Mesenchymal stem cell (in vitro differentiated cells and primary cell): Measurements from ENCODE around the gene FKBP7.

Experiments
- DNase-seq: peaks from one replicate; pipeline ENCODE4 v3.0.0-alpha.2; 2013
- H2AFZ ChIP-seq: one replicate; pipeline ENCODE4 v1.6.1; 2013; ENCODE audit warnings: low read depth, mild to moderate bottlenecking, control low read depth, inconsistent platforms, low read length, moderate library complexity
- H2AK5ac ChIP-seq: 2 replicates; pipeline ENCODE4 v1.6.1; 2013; ENCODE audit warnings: low read length, moderate library complexity, mild to moderate bottlenecking, inconsistent platforms; ENCODE audit not compliant: severe bottlenecking
- H2BK120ac ChIP-seq: one replicate; pipeline ENCODE4 v1.6.1; 2013; ENCODE audit warnings: low read depth, mild to moderate bottlenecking, inconsistent platforms, low read length, moderate library complexity
- H2BK12ac ChIP-seq, 2 experiments: one replicate each; pipeline ENCODE4 v1.6.1; 2013; ENCODE audit warnings: inconsistent platforms in 2 of 2, low read length in 2 of 2, mild to moderate bottlenecking in 2 of 2, moderate library complexity in 2 of 2, control low read depth in 1 of 2
- H2BK15ac ChIP-seq: one replicate; pipeline ENCODE4 v1.6.1; 2013; ENCODE audit warnings: mild to moderate bottlenecking, low read depth, inconsistent platforms; ENCODE audit not compliant: poor library complexity, severe bottlenecking
- H2BK5ac ChIP-seq: 2 replicates; pipeline ENCODE4 v1.6.1; 2013; ENCODE audit warnings: low read depth, mild to moderate bottlenecking, low read length, control low read depth, inconsistent platforms; ENCODE audit not compliant: poor library complexity, severe bottlenecking
- H3K14ac ChIP-seq, 2 experiments: one replicate each; pipeline ENCODE4 v1.6.1; 2013; ENCODE audit warnings: inconsistent platforms in 2 of 2, low read length in 2 of 2, control low read depth in 1 of 2, mild to moderate bottlenecking in 1 of 2, moderate library complexity in 1 of 2
- H3K18ac ChIP-seq, 2 experiments: one replicate each; pipeline ENCODE4 v1.6.1; 2013; ENCODE audit warnings: inconsistent platforms in 2 of 2, low read length in 2 of 2, control low read depth in 1 of 2, low read depth in 1 of 2, mild to moderate bottlenecking in 1 of 2
- H3K23ac ChIP-seq, 2 experiments: one replicate each; pipeline ENCODE4 v1.6.1; 2013; ENCODE audit warnings: inconsistent platforms in 2 of 2, low read length in 2 of 2, mild to moderate bottlenecking in 2 of 2, moderate library complexity in 2 of 2, control low read depth in 1 of 2
- H3K27ac ChIP-seq: 2 replicates; pipeline ENCODE4 v1.5.1; 2013; ENCODE audit warnings: mild to moderate bottlenecking, moderate library complexity, low read length, control low read depth, inconsistent platforms; ENCODE audit not compliant: poor library complexity, severe bottlenecking
- H3K27me3 ChIP-seq, 2 experiments: 2 replicates each; pipeline versions ENCODE4 v1.6.1 to v1.7.0; 2013; ENCODE audit warnings: low read length in 2 of 2, mild to moderate bottlenecking in 2 of 2, moderate library complexity in 2 of 2, control low read depth in 1 of 2, inconsistent platforms in 1 of 2; ENCODE audit not compliant: control insufficient read depth in 1 of 2, insufficient read depth in 1 of 2
- H3K36me3 ChIP-seq, 2 experiments: 2 replicates each; pipeline versions ENCODE4 v1.6.1 to v1.7.0; 2013; ENCODE audit warnings: low read length in 2 of 2, control low read depth in 1 of 2, inconsistent platforms in 1 of 2, low read depth in 1 of 2, mild to moderate bottlenecking in 1 of 2; ENCODE audit not compliant: insufficient read depth in 2 of 2, control insufficient read depth in 1 of 2
- H3K4ac ChIP-seq, 2 experiments: one replicate each; pipeline ENCODE4 v1.6.1; 2013; ENCODE audit warnings: inconsistent platforms in 2 of 2, low read length in 2 of 2, mild to moderate bottlenecking in 2 of 2, moderate library complexity in 2 of 2, control low read depth in 1 of 2, low read depth in 1 of 2
- H3K4me1 ChIP-seq: 2 replicates; pipeline ENCODE4 v1.6.1; 2013; ENCODE audit warnings: low read depth, low read length, control low read depth; ENCODE audit not compliant: control insufficient read depth, insufficient read depth
- H3K4me2 ChIP-seq: 2 replicates; pipeline ENCODE4 v1.6.1; 2013; ENCODE audit warnings: low read length, mild to moderate bottlenecking, inconsistent platforms; ENCODE audit not compliant: poor library complexity, severe bottlenecking
- H3K4me3 ChIP-seq, 2 experiments: 2 replicates each; pipeline versions ENCODE4 v1.5.1 to v1.7.0; 2013; ENCODE audit warnings: low read length in 2 of 2, mild to moderate bottlenecking in 2 of 2, control low read depth in 1 of 2, low read depth in 1 of 2; ENCODE audit not compliant: insufficient read depth in 1 of 2
- H3K79me1 ChIP-seq: replicated peaks from 2 replicates; pipeline ENCODE4 v1.6.1; 2013; ENCODE audit warnings: mild to moderate bottlenecking, control low read depth, low read length, inconsistent platforms; ENCODE audit not compliant: poor library complexity, severe bottlenecking
- H3K9ac ChIP-seq: 2 replicates; pipeline ENCODE4 v1.7.0; 2013; ENCODE audit warnings: mild to moderate bottlenecking, low read length, moderate library complexity
- H3K9me3 ChIP-seq: 2 replicates; pipeline ENCODE4 v1.7.0; 2013; ENCODE audit warnings: mild to moderate bottlenecking, low read length; ENCODE audit not compliant: control insufficient read depth
- H4K8ac ChIP-seq: one replicate; pipeline ENCODE4 v1.6.1; 2013; ENCODE audit warnings: inconsistent platforms, mild to moderate bottlenecking, low read length, moderate library complexity
- H4K91ac ChIP-seq: one replicate; pipeline ENCODE4 v1.6.1; 2013; ENCODE audit warnings: mild to moderate bottlenecking, low read length, inconsistent platforms
- WGBS: methylation state at CpG from one replicate; pipeline ENCODE4 v1.1.7; 2013; ENCODE audit warnings: mixed read lengths; 5-methylcytosine and 5-hydroxymethylcytosine counted together

Gene FKBP7

DNA sequence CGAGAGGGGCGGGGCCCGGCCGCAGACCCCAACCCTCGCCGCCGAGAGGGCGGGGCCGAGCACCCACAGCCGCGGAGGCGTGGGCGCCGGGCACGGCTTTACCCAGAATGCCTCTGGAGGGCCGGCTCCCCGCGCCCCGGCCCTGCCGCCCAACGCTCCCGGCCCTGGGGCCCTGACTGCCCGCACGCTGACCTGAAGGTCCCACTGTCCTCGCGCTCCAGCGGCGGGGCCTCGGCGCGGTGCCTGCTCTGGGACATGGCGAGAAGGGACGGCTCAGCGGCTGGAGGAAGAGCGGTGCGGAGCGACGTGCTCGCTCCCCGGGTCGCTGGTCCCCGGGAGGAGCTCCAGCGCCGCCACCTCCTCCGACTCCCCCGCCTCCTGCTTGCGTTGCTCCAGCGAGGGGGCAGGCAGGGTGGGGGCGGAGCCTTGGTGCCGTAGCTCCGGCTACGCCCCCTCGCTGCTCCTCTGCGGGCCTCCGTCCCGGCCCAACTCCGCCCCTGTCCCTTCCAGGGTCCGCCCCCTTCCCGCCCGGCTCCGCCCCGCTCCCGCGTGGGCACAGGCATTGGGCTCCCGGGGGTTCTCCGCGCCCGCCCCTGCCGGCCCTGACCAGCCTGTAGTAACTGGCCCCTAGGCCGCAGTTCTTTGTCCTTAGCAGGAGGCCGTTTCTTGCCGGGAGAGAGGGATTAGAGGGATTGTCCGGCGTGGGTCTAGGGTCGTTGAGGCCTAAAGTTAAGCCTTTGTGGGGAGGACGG, 27.4 kb downstream of the FKBP7 start, which contains the start of the genes PJVK and PRKRA:
PJVK (plus strand) TSS at position 605 of the 752 bp plus-strand sequence. CDS start 2,032 bp downstream, outside the sequence.
PRKRA (minus strand) TSS at position 402 of the 752 bp plus-strand sequence; CDS start at position 257, 145 bp downstream.
- H3K18ac ChIP-seq, result peak within 1 kb of the TSS; percentile 87 to 100
- peak within 1 kb of the TSS; percentile 98 for H2AFZ ChIP-seq
- H3K9ac ChIP-seq, result peak within 1 kb of the TSS; percentile 99
- peak within 1 kb of the TSS; percentile 71 for H2BK120ac ChIP-seq
- peak within 1 kb of the TSS in 1 of 2 experiments; percentile 89 for H3K23ac ChIP-seq
- peak within 1 kb of the TSS; percentile 84 to 96 for H3K4me3 ChIP-seq
- H4K8ac ChIP-seq, result peak within 1 kb of the TSS; percentile 98
- peaks cover 8 to 26% of the 10 kb centered on the region in 2 experiments for H3K36me3 ChIP-seq
- peak within 1 kb of the TSS in 1 of 2 experiments; percentile 100 for H3K14ac ChIP-seq
- 1% methylated on average over 68 of the region's 76 CpGs for WGBS
- peak; percentile 97 for DNase-seq
- peak within 1 kb of the TSS; percentile 85 for H3K4me2 ChIP-seq
- peak within 1 kb of the TSS; percentile 98 for H2BK5ac ChIP-seq
- H2BK15ac ChIP-seq, result peak within 1 kb of the TSS; percentile 98
- H3K79me1 ChIP-seq, result peaks cover 22% of the 10 kb centered on the region
- H2BK12ac ChIP-seq, result peak within 1 kb of the TSS; percentile 44 to 95
- peaks cover 7% of the 10 kb centered on the region for H3K4me1 ChIP-seq
- H3K27ac ChIP-seq, result peak within 1 kb of the TSS; percentile 85
- no peaks in the 10 kb centered on the region for H3K9me3 ChIP-seq
- H2AK5ac ChIP-seq, result peak within 1 kb of the TSS; percentile 91
- peak within 1 kb of the TSS; percentile 92 for H4K91ac ChIP-seq
- no peaks in the 10 kb centered on the region for H3K27me3 ChIP-seq
- H3K4ac ChIP-seq, result peak within 1 kb of the TSS; percentile 90 to 98

DNA sequence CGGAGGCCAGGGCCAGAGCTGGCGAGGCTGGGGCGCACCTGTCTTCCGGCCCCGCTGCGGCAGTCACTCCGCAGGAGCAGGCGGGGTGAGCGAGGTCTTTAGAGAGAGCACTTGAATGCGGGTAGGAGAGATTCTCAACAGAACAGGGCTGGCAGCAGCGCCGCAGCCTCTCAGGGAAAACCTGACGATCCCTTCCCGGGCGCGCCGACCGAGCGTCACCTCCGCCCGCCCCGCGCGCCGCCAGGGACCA, 28.0 kb downstream of the FKBP7 start:
- Histone ChIP-seq H4K91ac (no peak overlapping the region), H3K4me2 (peak overlapping the region; percentile 85), H3K9me3 (no peaks in the 10 kb centered on the region), H3K4ac (peak overlapping the region in 1 of 2 experiments; percentile 91), H3K36me3 (peaks cover 13 to 29% of the 10 kb centered on the region in 2 experiments), H3K18ac (peak overlapping the region; percentile 87 to 100), H2BK12ac (peak overlapping the region in 1 of 2 experiments; percentile 7), H2BK120ac (peak overlapping the region; percentile 39), H3K27me3 (no peaks in the 10 kb centered on the region), H2BK5ac (no peak overlapping the region), H3K79me1 (peaks cover 24% of the 10 kb centered on the region), H3K4me1 (peaks cover 7% of the 10 kb centered on the region), H2BK15ac (no peak overlapping the region), H3K4me3 (peak overlapping the region; percentile 84 to 96), H4K8ac (peak overlapping the region; percentile 77), H2AFZ (peak overlapping the region; percentile 88), H3K23ac (no peak overlapping the region), H3K9ac (peak overlapping the region; percentile 99), H2AK5ac (no peak overlapping the region), H3K14ac (peak overlapping the region in 1 of 2 experiments; percentile 98), H3K27ac (no peak overlapping the region)
- 0% methylated on average over 17 of the region's 25 CpGs for WGBS
- no peak for DNase-seq

DNA sequence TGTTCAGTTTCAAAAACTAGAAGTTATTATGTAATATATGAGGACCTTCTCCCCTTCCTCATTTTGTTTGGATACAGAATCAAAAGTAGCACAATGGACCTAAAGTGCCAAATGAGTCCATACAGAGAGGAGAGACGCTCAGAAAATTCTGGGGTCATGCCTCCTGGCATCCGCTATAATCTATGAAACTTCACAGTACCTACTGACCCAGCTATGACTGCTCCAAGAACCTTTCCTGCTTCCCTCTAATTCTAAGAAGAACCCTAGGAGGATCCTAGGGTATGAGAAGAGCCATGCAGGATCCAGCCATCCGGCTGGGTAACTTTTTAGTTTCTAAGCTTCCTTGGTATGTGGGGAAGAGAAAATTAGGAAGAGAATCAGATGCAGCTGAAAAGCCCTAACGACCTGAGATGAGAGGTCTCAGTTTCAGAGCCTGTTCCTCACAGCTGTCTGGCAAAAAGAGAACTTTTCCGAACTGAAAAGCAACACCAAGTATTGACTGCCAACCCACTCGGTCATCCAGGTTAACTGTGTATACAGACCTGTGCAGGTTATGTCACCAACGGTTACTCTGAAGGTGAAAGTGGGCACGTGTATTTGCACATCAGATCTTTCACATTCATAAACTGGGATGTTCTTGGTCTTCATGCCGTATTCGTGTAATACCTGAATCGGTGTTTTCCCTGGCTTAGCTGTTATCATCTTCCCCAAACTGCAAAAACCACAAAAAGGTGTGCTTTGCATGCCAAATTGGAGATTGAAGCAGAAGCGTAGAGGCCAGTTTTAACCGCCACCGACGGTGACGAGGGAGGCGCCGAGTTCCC, 28.5 kb downstream of the FKBP7 start:
- Histone ChIP-seq H4K91ac (no peak overlapping the region), H3K14ac (peak overlapping the region in 1 of 2 experiments; percentile 98), H3K27ac (no peak overlapping the region), H3K4me1 (peaks cover 7% of the 10 kb centered on the region), H3K36me3 (peaks cover 13 to 34% of the 10 kb centered on the region in 2 experiments), H2BK5ac (no peak overlapping the region), H3K9me3 (no peaks in the 10 kb centered on the region), H3K9ac (peak overlapping the region; percentile 99), H2AFZ (peak overlapping the region; percentile 88), H4K8ac (peak overlapping the region; percentile 77), H2BK15ac (no peak overlapping the region), H3K27me3 (no peaks in the 10 kb centered on the region), H3K18ac (peak overlapping the region; percentile 46 to 87), H3K4me3 (peak overlapping the region; percentile 84 to 96), H3K4me2 (peak overlapping the region; percentile 85), H2BK120ac (no peak overlapping the region), H2AK5ac (no peak overlapping the region), H2BK12ac (peak overlapping the region in 1 of 2 experiments; percentile 7), H3K23ac (peak overlapping the region in 1 of 2 experiments; percentile 69), H3K79me1 (peaks cover 26% of the 10 kb centered on the region), H3K4ac (peak overlapping the region in 1 of 2 experiments; percentile 91)
- DNase-seq, result peak; percentile 22
- WGBS, result 15% methylated on average over 17 of the region's 18 CpGs
